Ramos (cell line): ENCODE measurements around the gene PACRGL.
"Not testable (repeated sequence)": the region's sequence is repeated elsewhere in the genome, so short reads cannot be mapped to it uniquely, and the experiment has no call there.

Source experiments
- in situ Hi-C: fragments of 300-500 bp; cut with MboI; formaldehyde crosslinking; loops from one replicate; pipeline ENCODE4 v1.14.3; 2022; ENCODE audit warnings: low sequenced_read_pairs; ENCODE audit not compliant: unreplicated experiment

The PACRGL gene

GRCh38 chr4:20711335-20711734, 11.1 kb downstream of the PACRGL start:
- in situ Hi-C loops, result no loop called here

- in situ Hi-C loops, result no loop called here
Observed at GRCh38 chr4:20723019-20723418, 22.8 kb downstream of the PACRGL start.

- in situ Hi-C loops, result no loop called here
Observed at GRCh38 chr4:20723463-20723862, 23.2 kb downstream of the PACRGL start.

- in situ Hi-C loops, result no loop called here
Observed at GRCh38 chr4:20724915-20725314, 24.7 kb downstream of the PACRGL start.

GRCh38 chr4:20735931-20736330, 35.7 kb downstream of the PACRGL start:
- in situ Hi-C loops, result no loop called here

GRCh38 chr4:20746000-20746399, 45.7 kb downstream of the PACRGL start:
- in situ Hi-C loops, result not testable (repeated sequence)

- in situ Hi-C loops, result no loop called here
Observed at GRCh38 chr4:20752641-20753040, 52.4 kb downstream of the PACRGL start.

GRCh38 chr4:20754036-20754435, 53.8 kb downstream of the PACRGL start:
- in situ Hi-C loops, result no loop called here

- in situ Hi-C loops, result no loop called here
Observed at GRCh38 chr4:20760053-20760452, 59.8 kb downstream of the PACRGL start.

GRCh38 chr4:20761382-20761781, 61.1 kb downstream of the PACRGL start:
- in situ Hi-C loops, result no loop called here

- in situ Hi-C loops, result no loop called here
Observed at GRCh38 chr4:20761826-20762225, 61.6 kb downstream of the PACRGL start.

- in situ Hi-C loops, result no loop called here
Observed at GRCh38 chr4:20764366-20764992, 64.2 kb downstream of the PACRGL start.

- in situ Hi-C loops, result no loop called here
Observed at GRCh38 chr4:20773144-20773997, 73.1 kb downstream of the PACRGL start.

- in situ Hi-C loops, result loop anchor here (25.0 kb wide), 1 partner anchor 983 kb away; no protein-coding TSS in a partner anchor
Observed at GRCh38 chr4:20778896-20779295, 78.6 kb downstream of the PACRGL start.

GRCh38 chr4:20783134-20783533, 82.9 kb downstream of the PACRGL start:
- in situ Hi-C loops, result loop anchor here (25.0 kb wide), 1 partner anchor 979 kb away; no protein-coding TSS in a partner anchor

- in situ Hi-C loops, result loop anchor here (25.0 kb wide), 1 partner anchor 974 kb away; no protein-coding TSS in a partner anchor
Observed at GRCh38 chr4:20787940-20788665, 87.8 kb downstream of the PACRGL start.
